GM12874 (cell line): ENCODE data around the gene DST.

Experiments used
- TF ChIP-seq, protein P1 (sequence below): IDR thresholded peaks from 2 replicates; pipeline ENCODE4 v1.5.1; 2011; ENCODE audit warnings: low read depth, mild to moderate bottlenecking, control low read depth, low read length, moderate library complexity; ENCODE audit not compliant: insufficient read depth

The DST gene

DNA sequence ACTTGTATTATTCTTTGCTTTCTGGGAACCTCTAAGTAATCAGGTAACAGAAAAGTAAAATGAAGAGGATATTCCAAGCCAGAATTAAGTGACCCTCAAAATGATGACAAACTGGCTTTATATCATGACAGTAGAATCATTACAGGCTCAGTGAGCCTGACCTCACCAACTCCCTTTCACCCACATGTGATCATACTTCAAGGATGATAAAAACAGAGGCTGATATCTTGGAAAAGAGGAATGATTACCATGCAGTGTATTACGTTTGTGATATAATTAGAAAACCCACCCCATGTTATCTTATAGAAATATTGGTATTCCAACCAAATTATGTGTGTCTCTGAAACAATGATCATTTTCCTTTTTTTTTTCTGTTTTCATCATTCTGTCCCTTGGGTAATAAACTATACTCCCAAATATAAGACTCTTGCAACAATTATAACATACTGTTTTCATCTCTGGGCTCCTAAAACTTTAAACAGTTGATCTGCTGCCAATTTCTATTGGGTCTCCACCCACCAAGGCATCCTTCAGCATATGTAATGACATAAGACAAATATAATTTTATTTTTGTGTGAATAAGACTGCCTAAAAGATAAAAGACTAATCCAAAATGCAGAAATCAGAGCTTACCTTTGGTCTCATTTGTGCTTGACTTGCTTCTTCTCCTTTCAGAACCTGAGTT, 115.7 kb downstream of the DST start:
- TF ChIP-seq, protein P1, sequence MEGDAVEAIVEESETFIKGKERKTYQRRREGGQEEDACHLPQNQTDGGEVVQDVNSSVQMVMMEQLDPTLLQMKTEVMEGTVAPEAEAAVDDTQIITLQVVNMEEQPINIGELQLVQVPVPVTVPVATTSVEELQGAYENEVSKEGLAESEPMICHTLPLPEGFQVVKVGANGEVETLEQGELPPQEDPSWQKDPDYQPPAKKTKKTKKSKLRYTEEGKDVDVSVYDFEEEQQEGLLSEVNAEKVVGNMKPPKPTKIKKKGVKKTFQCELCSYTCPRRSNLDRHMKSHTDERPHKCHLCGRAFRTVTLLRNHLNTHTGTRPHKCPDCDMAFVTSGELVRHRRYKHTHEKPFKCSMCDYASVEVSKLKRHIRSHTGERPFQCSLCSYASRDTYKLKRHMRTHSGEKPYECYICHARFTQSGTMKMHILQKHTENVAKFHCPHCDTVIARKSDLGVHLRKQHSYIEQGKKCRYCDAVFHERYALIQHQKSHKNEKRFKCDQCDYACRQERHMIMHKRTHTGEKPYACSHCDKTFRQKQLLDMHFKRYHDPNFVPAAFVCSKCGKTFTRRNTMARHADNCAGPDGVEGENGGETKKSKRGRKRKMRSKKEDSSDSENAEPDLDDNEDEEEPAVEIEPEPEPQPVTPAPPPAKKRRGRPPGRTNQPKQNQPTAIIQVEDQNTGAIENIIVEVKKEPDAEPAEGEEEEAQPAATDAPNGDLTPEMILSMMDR: no peak

GRCh38 chr6:56525974-56526789, 116.5 kb downstream of the DST start:
- TF ChIP-seq, protein P1: no peak

GRCh38 chr6:56524891-56525703, 117.6 kb downstream of the DST start:
- TF ChIP-seq, protein P1: no peak

- TF ChIP-seq, protein P1: no peak
Measured at GRCh38 chr6:56522495-56523270, 120.0 kb downstream of the DST start.

- TF ChIP-seq, protein P1: no peak
Measured at GRCh38 chr6:56521976-56522375, 120.7 kb downstream of the DST start.

GRCh38 chr6:56521454-56521853, 121.2 kb downstream of the DST start:
- TF ChIP-seq, protein P1: no peak
